Gastroesophageal sphincter (tissue), 4 donors: ENCODE data around the gene RPIA. TPM values are rescaled to one million over a fixed set of nuclear protein-coding genes. Genes with fewer than 3 reads are reported as not detected.
A peak's percentile ranks its signal among the peaks of the same experiment; 100 is the strongest.

Source experiments
- ATAC-seq: fragments of 150-250 bp; one replicate; pipeline ENCODE4 v1.9.1; 2016; ENCODE audit warnings: mild to moderate bottlenecking, moderate library complexity
- H3K27ac ChIP-seq, 4 donors: fragments of 200-600 bp; sonication (generic) in 3 of 4; 1 replicate in 3 of 4; 2 replicates in 1 of 4; pipeline ENCODE4 v1.5.1; 2016 to 2019
- H3K27me3 ChIP-seq: fragments of 200-600 bp; sonication (generic); one replicate; pipeline ENCODE4 v1.5.1; 2019
- H3K36me3 ChIP-seq, 2 donors: fragments of 200-600 bp; sonication (generic); one replicate each; pipeline ENCODE4 v1.5.1; 2019; ENCODE audit warnings: control low read depth in 1 of 2
- H3K4me1 ChIP-seq, 3 donors: fragments of 200-600 bp; sonication (generic); 1 replicate in 2 of 3; 2 replicates in 1 of 3; pipeline ENCODE4 v1.5.1; 2016 to 2019; ENCODE audit warnings: control low read depth in 2 of 3
- H3K4me3 ChIP-seq, 2 donors: fragments of 200-600 bp; sonication (generic); one replicate each; pipeline ENCODE4 v1.5.1; 2019; ENCODE audit warnings: mild to moderate bottlenecking in 1 of 2, moderate library complexity in 1 of 2
- H3K9me3 ChIP-seq, 3 donors: fragments of 200-600 bp; sonication (generic); one replicate each; pipeline ENCODE4 v1.5.1; 2017 to 2019; ENCODE audit warnings: control low read depth in 2 of 3
- CTCF ChIP-seq, 4 experiments: fragments of 200-600 bp in 2 of 4; fragments of 450-650 bp in 2 of 4; sonication (generic) in 1 of 4; IDR thresholded peaks; one replicate each; pipeline ENCODE4 v1.5.1; 2017 to 2019; ENCODE audit warnings: antibody characterized with exemption in 4 of 4, mild to moderate bottlenecking in 2 of 4, moderate library complexity in 2 of 4
- EP300 ChIP-seq: sonication (generic); formaldehyde crosslinking; IDR thresholded peaks from one replicate; pipeline ENCODE4 v1.6.1; 2017; ENCODE audit warnings: antibody characterized with exemption, mild to moderate bottlenecking
- POLR2A ChIP-seq, 2 donors: fragments of 450-650 bp; IDR thresholded peaks; one replicate each; pipeline ENCODE4 v1.6.1; 2017; ENCODE audit warnings: antibody characterized with exemption in 2 of 2, mild to moderate bottlenecking in 2 of 2, moderate library complexity in 1 of 2
- POLR2AphosphoS5 ChIP-seq: sonication (generic); formaldehyde crosslinking; IDR thresholded peaks from one replicate; pipeline ENCODE4 v1.6.1; 2017; ENCODE audit warnings: antibody characterized with exemption
- WGBS, 2 donors: methylation state at CpG; one replicate each; pipeline ENCODE4 v1.1.5; 2018; ENCODE audit warnings: low coverage in 1 of 2; 5-methylcytosine and 5-hydroxymethylcytosine counted together
- total RNA-seq, 4 donors: library from RNA; depleted of rRNA; stranded (reverse); fragments of >200 nt; gene quantifications; one replicate each; pipeline ENCODE4 v1.1.0, GENCODE V29; 2016

The RPIA gene
- total RNA-seq, 4 donors from 2014 or later: 4.4 to 7.7 (median 6.6) TPM

GRCh38 chr2:88709181-88709631 is 17.7 kb downstream of the RPIA start:
- Histone ChIP-seq H3K27ac (no peak overlapping the region), H3K27me3 (no peaks in the 10 kb centered on the region), H3K9me3 (no peaks in the 10 kb centered on the region), H3K4me1 (no peaks in the 10 kb centered on the region), H3K4me3 (no peak overlapping the region), H3K36me3 (peaks cover 0 to 8% of the 10 kb centered on the region in 2 donors)
- TF ChIP-seq CTCF (IDR thresholded peaks at IDR 0.05) (no peak), POLR2A (IDR thresholded peaks at IDR 0.05) (no peak), POLR2AphosphoS5 (no peak), EP300 (no peak)
- ATAC-seq: peak; percentile 66
- 70 to 96% methylated on average over 3 to 4 of the region's 4 CpGs for WGBS, 2 donors

GRCh38 chr2:88711289-88711688 is 19.8 kb downstream of the RPIA start:
- Histone ChIP-seq H3K36me3 (peaks cover 0 to 5% of the 10 kb centered on the region in 2 donors), H3K9me3 (no peaks in the 10 kb centered on the region), H3K4me1 (no peaks in the 10 kb centered on the region), H3K27me3 (no peaks in the 10 kb centered on the region), H3K4me3 (no peak overlapping the region), H3K27ac (no peak overlapping the region)
- ATAC-seq: no peak
- WGBS, 2 donors: 83 to 100% methylated on average over 1 of the region's 1 CpG
- TF ChIP-seq CTCF (IDR thresholded peaks at IDR 0.05) (no peak), EP300 (no peak), POLR2A (IDR thresholded peaks at IDR 0.05) (no peak), POLR2AphosphoS5 (no peak)

GRCh38 chr2:88711897-88712296 is 20.4 kb downstream of the RPIA start:
- no peak for ATAC-seq

DNA sequence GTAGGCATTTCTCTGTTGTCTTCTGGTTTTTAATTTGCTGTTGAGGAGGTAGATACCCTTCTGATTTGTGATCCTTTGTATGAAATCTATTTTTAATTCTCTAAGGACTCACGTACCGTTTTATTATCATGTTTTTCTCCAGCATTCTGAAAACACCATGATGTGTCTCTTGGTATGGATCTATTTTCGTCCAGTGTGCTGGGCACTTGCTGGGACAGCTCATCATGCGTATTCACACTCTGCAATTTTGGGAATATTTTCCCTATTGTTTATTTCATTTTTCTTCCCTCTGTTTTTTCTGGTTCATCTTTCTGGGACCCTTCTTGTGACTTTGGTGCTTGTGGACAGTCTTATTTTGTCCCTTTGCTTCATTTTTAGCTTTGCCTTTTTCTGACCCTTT is 21.9 kb downstream of the RPIA start:
- Histone ChIP-seq H3K36me3 (peaks cover 0 to 5% of the 10 kb centered on the region in 2 donors), H3K27ac (no peak overlapping the region), H3K4me3 (no peak overlapping the region), H3K4me1 (no peaks in the 10 kb centered on the region), H3K9me3 (no peaks in the 10 kb centered on the region), H3K27me3 (no peaks in the 10 kb centered on the region)
- no peak for TF ChIP-seq POLR2A (IDR thresholded peaks at IDR 0.05)
- TF ChIP-seq POLR2AphosphoS5: no peak
- no peak for TF ChIP-seq CTCF (IDR thresholded peaks at IDR 0.05)
- TF ChIP-seq EP300: no peak
- WGBS, 2 donors: 75 to 85% methylated on average over 2 to 4 of the region's 4 CpGs
- no peak for ATAC-seq

More at GRCh38 chr2:88711897-88712296, 20.4 kb downstream of the RPIA start:
- TF ChIP-seq POLR2AphosphoS5: no peak
- TF ChIP-seq POLR2A (IDR thresholded peaks at IDR 0.05): no peak
- TF ChIP-seq EP300: no peak
- Histone ChIP-seq H3K36me3 (peaks cover 0 to 5% of the 10 kb centered on the region in 2 donors), H3K27ac (no peak overlapping the region), H3K27me3 (no peaks in the 10 kb centered on the region), H3K4me1 (no peaks in the 10 kb centered on the region), H3K4me3 (no peak overlapping the region), H3K9me3 (no peaks in the 10 kb centered on the region)
- WGBS, 2 donors: 92% methylated on average over 1 of the region's 1 CpG; no CpG with 5 or more reads in 1 of the 2 donors

GRCh38 chr2:88714667-88715066 is 23.2 kb downstream of the RPIA start:
- Histone ChIP-seq H3K36me3 (peaks cover 0 to 5% of the 10 kb centered on the region in 2 donors), H3K4me3 (no peak overlapping the region), H3K9me3 (no peaks in the 10 kb centered on the region), H3K4me1 (no peaks in the 10 kb centered on the region), H3K27ac (no peak overlapping the region), H3K27me3 (no peaks in the 10 kb centered on the region)
- no peak for ATAC-seq
- TF ChIP-seq CTCF (IDR thresholded peaks at IDR 0.05): no peak
- TF ChIP-seq POLR2A (IDR thresholded peaks at IDR 0.05): no peak
- no peak for TF ChIP-seq POLR2AphosphoS5
- TF ChIP-seq EP300: no peak
- 80 to 100% methylated on average over 1 of the region's 3 CpGs for WGBS, 2 donors
